ENCODE measurements around the gene RIMKLB.

RIMKLB gene, protein sequence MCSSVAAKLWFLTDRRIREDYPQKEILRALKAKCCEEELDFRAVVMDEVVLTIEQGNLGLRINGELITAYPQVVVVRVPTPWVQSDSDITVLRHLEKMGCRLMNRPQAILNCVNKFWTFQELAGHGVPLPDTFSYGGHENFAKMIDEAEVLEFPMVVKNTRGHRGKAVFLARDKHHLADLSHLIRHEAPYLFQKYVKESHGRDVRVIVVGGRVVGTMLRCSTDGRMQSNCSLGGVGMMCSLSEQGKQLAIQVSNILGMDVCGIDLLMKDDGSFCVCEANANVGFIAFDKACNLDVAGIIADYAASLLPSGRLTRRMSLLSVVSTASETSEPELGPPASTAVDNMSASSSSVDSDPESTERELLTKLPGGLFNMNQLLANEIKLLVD

DNA sequence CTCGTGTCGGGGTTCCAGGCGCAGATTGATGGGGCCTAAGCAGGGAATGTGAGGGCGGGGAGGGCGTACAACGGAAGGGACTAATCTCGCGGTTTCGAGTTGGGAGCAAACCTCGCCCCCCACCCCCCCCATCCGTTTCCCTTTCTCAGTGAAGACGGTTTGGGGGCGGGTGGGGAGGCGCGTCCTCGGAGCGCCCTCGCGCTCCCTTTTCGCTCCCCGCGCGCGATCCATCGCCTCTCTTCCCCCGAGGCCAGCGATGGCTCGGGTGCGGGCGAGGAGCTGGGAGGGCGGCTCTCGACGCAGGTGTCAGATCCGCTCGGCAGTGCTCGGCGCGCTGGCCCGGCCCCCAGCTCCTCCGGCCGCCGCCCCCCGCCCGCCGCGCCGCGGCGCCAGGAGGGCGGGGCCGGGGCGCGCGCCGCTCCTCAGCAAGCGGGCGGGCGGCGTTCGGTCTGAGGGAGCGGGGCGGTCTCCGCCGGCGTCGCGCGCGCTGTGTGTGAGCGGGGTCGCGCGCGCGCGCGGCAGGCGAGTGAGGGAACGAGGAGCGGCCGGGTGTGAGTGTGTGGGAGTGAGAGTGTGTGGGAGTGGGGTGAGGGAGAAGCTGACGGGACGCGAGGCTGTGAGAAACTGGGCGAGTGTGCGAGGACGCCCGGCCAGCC, at the start of gene RIMKLB:
TSS of gene RIMKLB (plus strand) at position 516 of the 656 bp plus-strand sequence. CDS start 15,876 bp downstream, outside the sequence.
- peak; percentile 73 for DNase-seq

DNA sequence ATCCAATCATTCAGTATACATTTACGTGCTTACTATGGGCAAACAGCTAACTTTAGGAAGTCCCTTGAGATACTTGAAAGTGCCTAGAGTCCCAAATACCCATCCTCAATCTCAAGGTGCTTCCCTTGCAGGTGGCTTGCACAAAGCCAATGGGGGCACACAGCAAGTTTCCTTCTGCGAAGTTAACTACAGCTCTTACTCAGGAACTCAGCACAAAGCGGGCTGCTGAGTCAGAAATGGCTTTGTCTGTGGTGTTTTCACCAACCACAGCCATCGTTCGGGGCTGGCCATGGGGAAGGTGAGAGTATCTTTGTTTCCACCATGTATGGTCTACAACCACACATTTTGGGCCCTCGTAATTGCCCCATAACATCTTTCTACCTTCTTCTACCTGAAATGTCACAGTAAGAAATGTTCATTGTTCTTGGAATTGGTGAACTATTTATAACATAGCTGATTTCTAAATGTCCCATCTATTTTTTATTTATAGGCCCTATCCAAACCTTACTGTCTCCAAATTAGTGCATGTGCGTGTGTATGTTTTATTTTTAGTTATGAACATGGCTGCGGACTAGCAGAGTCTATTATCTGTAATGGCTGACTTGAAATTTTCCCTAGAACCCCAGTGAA, 49.1 kb upstream of the RIMKLB start:
- DNase-seq = peak; percentile 48

DNA sequence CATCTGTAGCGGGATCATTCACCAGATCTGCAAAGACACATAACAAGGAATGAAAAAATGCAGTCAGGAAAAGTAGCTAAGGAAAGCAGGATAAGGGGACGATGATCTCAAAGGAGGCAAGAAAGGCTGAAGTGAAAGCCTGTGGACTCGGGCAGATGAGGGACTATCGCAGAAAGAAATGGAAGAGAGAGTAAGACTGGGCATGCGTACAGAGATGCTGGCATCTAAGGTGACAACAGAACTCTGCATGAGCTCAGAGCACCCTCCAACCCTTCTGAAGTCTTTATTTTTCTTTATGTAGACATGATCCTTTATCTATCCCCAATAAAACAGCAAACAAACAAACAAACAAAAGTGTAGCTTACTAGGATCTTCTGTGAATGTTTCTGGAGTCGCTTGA, 42.4 kb upstream of the RIMKLB start:
- no peak for DNase-seq

DNA sequence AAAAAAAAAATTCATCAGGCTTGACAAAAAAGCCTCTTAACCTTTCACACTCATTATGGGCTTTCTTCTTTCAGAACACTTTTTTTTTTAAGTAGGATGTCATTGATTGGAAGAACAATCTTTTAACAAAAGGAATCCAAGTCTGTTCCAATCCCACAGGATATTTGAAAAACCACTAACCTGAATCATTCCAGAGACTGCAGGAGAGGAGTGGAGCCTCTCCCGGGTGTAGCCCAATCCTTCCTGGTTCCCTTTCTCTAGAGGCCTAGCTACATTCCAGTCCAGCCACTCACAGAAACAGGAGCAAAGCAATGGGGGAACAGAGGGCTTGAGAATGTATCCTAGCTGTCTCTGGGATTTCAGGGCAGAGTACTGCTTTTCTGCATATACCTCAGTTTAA, 39.4 kb upstream of the RIMKLB start:
- DNase-seq = no peak

- DNase-seq = no peak
These were observed 36.8 kb upstream of the RIMKLB start for GRCh38 chr12:8661016-8661415.

DNA sequence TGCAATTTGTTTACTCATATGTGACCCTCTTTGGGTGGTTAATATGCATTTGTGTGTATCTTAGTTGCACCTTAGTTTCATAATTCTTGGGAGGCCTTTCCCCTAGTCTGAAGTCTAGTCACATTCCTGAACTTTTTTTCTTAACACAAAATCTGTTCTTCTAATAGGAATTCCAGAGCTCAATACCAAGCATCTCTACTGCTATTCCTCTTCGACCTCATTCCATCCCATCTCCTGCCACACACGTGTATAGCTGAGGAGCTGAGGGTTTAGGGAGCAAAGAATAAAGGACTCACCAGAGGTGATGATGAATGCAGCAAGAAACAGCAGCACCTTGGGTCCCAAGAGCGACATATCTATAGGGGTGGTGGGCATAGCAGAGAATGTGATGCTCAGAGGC, 36.0 kb upstream of the RIMKLB start:
- DNase-seq = no peak

DNA sequence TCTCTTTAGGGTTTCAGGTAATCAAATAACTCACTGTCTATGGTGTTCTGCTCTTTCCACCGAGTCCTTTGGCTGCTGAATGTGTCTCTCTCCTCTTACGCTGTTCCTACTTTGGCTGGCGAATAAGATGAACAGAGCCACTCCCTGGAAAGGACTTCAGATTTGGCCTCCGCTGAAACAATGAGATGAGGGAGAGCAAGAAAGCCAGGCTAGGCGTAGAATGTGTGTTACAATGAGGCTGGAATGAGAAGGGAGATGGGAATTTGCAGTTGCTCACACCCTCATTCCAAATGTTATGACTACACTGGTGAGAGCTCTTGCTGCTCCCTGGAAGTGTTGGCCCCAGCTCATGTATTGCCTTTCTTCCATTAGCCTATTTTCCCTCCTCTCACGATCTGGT, 35.2 kb upstream of the RIMKLB start, which contains the start of gene MFAP5:
TSS of gene MFAP5 (minus strand) at position 234 of the 400 bp plus-strand sequence. CDS start 722 bp downstream, outside the sequence.
- DNase-seq = no peak

GRCh38 chr12:8664228-8664913, 33.4 kb upstream of the RIMKLB start:
- DNase-seq = no peak

GRCh38 chr12:8665759-8666158, 32.0 kb upstream of the RIMKLB start:
- no peak for DNase-seq

DNA sequence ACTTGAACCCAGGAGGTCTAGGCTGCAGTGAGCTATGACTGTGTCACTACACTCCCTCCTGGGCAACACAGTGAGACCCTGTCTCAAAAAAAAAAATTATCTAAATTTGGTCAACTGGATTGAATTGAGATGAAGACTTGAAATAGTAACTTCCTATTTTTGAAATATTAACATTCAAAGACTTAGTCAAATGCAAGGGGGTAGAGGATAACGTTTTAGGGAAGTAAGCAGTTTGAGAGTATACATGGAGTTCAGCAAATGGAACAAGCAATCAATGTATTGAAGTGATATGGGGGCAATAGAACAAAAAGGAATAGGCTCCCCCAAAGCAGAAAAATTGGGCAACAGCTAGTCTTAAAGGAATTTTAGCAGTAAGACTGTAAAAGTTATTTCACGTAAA, 30.5 kb upstream of the RIMKLB start:
- no peak for DNase-seq

DNA sequence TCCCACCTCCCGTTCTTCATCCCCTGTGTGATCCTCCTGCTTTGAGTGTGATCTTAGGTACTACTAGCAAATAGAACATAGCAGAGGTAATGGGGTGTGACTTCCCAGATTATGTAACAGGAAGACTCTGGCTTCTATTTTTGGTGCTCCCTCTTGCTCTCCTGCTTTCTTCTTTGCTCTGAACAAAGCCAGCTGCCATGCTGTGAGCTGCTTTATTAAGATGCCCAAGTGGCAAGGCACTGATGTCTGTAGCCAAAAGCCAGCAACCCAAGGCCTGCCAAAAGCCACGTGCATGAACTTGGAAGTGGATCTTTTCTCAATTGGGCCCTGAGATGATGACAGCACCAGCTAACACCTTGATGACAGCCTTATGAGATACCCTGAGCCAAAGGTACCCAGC, 29.4 kb upstream of the RIMKLB start:
- DNase-seq = no peak

GRCh38 chr12:8672381-8672780, 25.4 kb upstream of the RIMKLB start:
- no peak for DNase-seq

GRCh38 chr12:8675591-8676036, 22.2 kb upstream of the RIMKLB start:
- no peak for DNase-seq

DNA sequence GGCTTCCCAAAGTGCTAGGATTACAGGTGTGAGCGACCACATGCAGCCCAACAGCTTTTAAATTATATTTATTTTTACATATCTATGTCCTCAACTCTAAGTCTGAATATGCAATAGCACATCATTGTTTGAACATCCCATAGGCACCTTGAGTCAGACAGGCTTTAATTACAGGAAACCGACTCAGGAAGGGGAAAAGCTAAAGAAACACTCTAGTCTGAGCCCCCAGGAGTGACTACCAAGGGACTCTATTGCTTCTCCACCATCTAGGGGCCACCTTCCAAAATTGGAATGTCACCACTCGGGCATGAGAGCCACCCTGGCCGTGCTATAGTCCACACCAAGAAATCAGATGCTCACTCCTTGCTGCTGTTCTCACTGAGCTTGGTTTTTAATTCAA, 21.1 kb upstream of the RIMKLB start:
- no peak for DNase-seq

DNA sequence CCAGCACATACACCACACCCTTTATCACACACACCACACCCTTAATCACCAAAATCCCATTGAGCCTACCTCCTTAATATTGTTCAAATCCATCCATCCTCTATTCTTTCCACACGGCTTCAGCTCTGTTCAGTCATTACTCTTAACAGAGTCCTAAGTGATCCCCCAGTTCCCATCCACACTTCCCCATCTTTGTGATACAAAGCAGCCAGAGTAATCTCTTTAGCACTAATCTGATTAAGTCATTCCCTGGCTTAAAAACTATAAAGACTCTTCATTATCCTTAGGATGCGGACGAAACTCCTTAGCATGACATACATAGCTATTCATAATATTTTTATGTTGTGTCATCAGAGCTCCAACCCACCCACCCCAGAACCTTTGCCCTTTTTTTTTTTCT, 20.4 kb upstream of the RIMKLB start:
- DNase-seq = no peak

- DNase-seq = no peak
These were observed 19.1 kb upstream of the RIMKLB start for GRCh38 chr12:8678661-8679111.

DNA sequence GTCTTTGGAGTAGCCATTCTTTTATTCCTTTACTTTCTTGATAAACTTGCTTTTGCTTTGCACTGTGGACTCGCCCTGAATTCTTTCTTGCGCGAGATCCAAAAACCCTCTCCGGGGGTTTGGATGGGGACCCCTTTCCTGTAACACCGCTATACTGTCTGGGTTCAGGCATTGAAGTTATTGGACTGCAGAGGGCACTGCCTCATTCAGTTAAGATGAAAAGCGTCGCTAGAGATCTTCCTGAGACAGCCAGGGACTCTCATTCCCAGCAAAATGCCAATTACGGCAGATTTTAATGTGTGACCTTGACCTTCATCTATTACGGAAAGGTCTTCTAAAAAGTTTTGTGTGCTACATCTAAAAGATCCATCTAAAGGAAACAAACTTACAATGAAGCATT, 17.3 kb upstream of the RIMKLB start:
- DNase-seq = no peak

DNA sequence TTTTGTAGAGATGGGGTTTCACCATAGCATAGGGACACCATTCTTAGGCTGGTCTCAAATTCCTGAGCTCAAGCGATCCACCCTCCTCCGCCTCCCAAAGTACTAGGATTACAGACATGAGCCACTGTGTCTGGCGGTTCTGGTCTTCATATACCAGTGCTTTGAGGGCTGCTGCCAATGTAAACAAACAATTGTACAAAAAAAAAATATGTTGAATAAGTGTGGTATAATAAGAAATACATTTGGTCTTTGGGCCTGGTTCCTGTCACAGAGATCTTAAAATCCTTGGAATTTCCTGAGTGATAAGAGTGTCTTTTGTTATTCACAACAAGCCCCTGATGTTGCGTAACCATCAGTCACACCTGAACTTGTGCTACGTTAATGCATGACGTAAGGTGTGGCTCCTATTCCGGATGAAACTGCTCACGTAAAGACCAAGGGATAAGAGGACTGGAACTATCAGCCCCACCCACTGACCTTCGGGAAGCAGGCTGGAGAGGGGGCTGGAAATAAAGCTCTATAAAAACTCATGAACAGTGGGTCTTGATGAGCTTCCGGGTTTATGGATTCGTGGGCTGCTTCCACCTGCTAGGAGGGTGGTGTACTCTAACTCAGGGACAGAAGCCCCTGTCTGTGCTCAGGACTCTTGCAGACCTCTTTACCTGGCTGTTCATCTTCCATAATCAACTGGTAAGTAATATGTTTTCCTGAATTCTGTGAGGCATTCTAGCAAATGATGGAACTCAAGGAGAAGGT, 16.5 kb upstream of the RIMKLB start:
- DNase-seq = no peak

- no peak for DNase-seq
These were observed 12.7 kb upstream of the RIMKLB start for GRCh38 chr12:8685051-8685450.

DNA sequence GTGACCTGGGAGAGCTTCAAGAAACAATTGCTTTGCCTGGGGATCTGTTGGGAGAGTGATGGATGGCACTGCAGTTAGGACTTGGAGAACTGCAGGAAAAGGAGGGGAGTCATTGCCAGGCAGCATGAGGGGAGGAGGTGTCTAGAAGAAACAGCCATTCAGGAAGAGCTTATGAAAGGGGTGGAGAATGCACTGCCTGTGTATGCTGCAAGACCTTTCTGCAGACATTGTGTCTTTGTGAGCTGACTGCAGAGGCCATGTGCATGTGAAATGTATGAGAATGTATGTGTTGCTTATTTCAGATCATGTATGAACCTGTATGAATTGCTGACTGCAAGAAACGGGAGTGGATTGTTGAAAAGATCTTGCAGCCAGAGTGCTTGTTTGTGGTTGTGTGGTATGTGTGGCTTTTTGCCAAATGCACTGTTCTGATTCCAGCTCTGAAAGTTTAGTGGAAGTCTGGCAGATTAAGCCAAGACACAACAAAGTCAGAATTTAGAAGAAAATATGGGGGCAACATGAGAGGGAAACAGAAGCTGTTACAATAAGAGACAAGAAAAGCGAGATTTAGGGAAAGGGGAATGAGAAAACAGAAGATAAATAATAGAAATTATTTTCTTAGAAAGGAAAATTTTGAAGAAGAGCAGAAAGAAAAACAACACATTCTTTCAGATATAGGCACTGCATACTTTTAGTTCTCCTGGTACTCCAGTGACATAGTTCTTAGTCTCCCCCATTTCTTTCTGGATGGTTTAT, 9.8 kb upstream of the RIMKLB start:
- no peak for DNase-seq

DNA sequence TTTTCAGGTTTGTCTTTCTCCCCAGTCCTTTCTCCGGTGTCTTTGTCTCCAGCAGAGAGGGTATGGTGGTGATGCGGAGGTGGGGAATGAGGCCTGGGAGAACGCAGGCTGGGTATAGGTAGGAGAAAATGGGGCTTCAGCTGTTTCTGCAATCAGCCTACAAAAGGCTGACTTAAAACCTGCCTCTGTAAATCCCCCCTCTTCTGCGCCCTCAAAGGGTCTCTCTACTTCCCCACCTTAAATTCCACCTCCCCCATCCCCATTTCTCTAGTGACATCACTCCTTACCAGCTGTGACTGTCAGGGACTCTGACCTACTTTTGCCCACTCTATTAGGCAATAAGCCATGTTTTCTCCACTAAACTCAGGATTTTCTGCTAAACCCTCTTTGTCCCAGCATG, 8.1 kb upstream of the RIMKLB start:
- DNase-seq = no peak

DNA sequence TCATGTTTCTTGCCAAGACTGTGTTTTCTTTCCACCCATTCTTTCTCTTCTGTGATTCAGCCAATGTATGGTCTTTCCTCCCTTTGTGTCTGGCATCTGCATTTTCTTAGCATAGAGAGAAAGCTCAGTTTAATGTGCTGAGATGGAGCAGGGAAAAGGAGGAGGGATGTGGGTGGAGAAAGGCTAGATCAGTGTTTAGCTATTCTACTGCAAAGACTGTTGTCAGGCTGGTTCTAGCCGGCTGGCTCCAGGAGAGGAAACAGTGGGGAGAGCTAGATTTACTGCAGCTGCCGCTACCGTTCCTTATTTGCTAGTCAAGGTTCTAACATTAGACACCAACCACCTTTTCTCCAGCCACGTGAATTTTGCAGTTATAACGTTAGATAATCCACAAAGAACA, 5.2 kb upstream of the RIMKLB start:
- DNase-seq = no peak
